Fibroblast of skin of left biceps (primary cell): ENCODE data around the gene VIPAS39.

ENCODE experiments used
- DNase-seq, 2 experiments: peaks; one replicate each; pipeline ENCODE4 v3.0.0-alpha.2; 2013; ENCODE audit warnings: low read depth in 2 of 2

The VIPAS39 gene

GRCh38 chr14:77457522-77458248 lies at the start of gene VIPAS39, which contains the start of gene AHSA1:
Gene VIPAS39, minus strand, starts transcription at chr14:77457601. Its CDS starts 3,499 bp downstream, at chr14:77454102.
Gene AHSA1, plus strand, starts transcription at chr14:77458093. Its CDS starts 97 bp downstream, at chr14:77458190.
- peak; percentile 95 for DNase-seq

- DNase-seq, result no peak
Measured at GRCh38 chr14:77505031-77505430, 47.6 kb upstream of the VIPAS39 start.

- DNase-seq, result no peak
Measured at GRCh38 chr14:77503138-77503537, 45.7 kb upstream of the VIPAS39 start.

GRCh38 chr14:77502109-77502782 lies 44.8 kb upstream of the VIPAS39 start:
- DNase-seq, result no peak

- DNase-seq, result no peak
Measured at GRCh38 chr14:77498984-77499527, 41.7 kb upstream of the VIPAS39 start.

- DNase-seq, result no peak
Measured at GRCh38 chr14:77498120-77498979, 40.9 kb upstream of the VIPAS39 start, which contains the start of gene ISM2. Gene ISM2, minus strand, starts transcription at chr14:77498816. Its CDS starts 23 bp downstream, at chr14:77498793.

- DNase-seq, result no peak
Measured at GRCh38 chr14:77495334-77495733, 37.9 kb upstream of the VIPAS39 start.

GRCh38 chr14:77491056-77491455 lies 33.7 kb upstream of the VIPAS39 start:
- no peak for DNase-seq

GRCh38 chr14:77490347-77490986 lies 33.1 kb upstream of the VIPAS39 start:
- no peak for DNase-seq

GRCh38 chr14:77489041-77489440 lies 31.6 kb upstream of the VIPAS39 start:
- no peak for DNase-seq

- no peak for DNase-seq
Measured at GRCh38 chr14:77488558-77488957, 31.2 kb upstream of the VIPAS39 start.

GRCh38 chr14:77485901-77486678 lies 28.7 kb upstream of the VIPAS39 start:
- DNase-seq, result no peak

- no peak for DNase-seq
Measured at GRCh38 chr14:77485256-77485655, 27.9 kb upstream of the VIPAS39 start.

GRCh38 chr14:77482422-77482821 lies 25.0 kb upstream of the VIPAS39 start:
- no peak for DNase-seq

- no peak for DNase-seq
Measured at GRCh38 chr14:77478796-77479195, 21.4 kb upstream of the VIPAS39 start.

- no peak for DNase-seq
Measured at GRCh38 chr14:77478029-77478428, 20.6 kb upstream of the VIPAS39 start.

- no peak for DNase-seq
Measured at GRCh38 chr14:77475432-77476115, 18.2 kb upstream of the VIPAS39 start.

- no peak for DNase-seq
Measured at GRCh38 chr14:77474479-77475177, 17.2 kb upstream of the VIPAS39 start.

GRCh38 chr14:77473921-77474320 lies 16.5 kb upstream of the VIPAS39 start:
- DNase-seq, result no peak
